Subcutaneous adipose tissue (tissue), 4 donors: Measurements from ENCODE around the gene CAPN15. TPM values are rescaled to one million over a fixed set of nuclear protein-coding genes. Genes with fewer than 3 reads are reported as not detected.

ENCODE experiments used
- total RNA-seq, 4 donors: library from RNA; depleted of rRNA; stranded (reverse); fragments of >200 nt; gene quantifications; one replicate each; pipeline ENCODE4 v1.1.0, GENCODE V29; 2016
- TF ChIP-seq, protein P1 (sequence below): fragments of 450-650 bp; IDR thresholded peaks from one replicate; pipeline ENCODE4 v1.5.1; 2016; ENCODE audit warnings: low read depth, mild to moderate bottlenecking, control low read depth, antibody characterized with exemption, moderate library complexity

CAPN15 gene
- total RNA-seq, 4 donors from 2014 or later, result 7.6 to 30.0 (median 13.3) TPM

DNA sequence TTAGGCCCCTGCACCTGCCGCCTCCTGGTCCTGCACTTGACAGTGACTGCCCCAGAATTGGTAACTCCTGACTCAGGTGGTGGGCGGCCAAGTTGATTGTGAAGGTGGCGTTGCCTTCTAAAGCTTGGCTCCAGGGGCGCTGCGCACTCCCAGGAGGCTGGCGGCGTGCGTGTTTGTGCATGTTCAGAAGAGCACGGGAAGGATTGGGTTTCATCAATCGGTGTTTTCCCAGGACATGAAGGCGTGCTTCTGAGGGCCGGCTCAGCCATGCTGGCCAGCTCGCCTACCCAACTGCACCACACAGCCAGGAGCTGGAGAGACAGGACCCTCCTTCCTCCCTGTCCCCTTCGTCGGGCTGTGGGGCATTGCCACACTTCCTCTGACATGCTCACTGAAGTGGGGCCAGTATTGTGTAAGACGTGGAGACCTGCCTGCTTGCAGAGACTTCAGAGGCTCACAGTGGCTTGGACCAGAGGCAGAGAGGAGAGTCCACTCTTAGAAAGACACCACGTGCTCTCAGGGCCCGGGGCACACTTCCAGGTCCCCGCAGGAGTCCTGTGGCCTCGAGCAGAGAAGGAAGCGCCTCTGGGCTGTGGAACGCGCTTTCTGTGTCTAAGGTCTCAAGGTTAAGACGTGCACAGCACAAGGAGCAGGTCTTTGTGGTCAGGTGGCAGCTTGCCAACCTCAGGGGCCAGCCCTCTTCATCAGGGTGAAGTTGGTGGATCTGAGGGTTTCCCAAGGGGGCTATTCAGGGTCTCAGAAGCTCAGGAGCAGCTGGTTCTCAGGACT lies 65.2 kb downstream of the CAPN15 start:
- TF ChIP-seq, protein P1, sequence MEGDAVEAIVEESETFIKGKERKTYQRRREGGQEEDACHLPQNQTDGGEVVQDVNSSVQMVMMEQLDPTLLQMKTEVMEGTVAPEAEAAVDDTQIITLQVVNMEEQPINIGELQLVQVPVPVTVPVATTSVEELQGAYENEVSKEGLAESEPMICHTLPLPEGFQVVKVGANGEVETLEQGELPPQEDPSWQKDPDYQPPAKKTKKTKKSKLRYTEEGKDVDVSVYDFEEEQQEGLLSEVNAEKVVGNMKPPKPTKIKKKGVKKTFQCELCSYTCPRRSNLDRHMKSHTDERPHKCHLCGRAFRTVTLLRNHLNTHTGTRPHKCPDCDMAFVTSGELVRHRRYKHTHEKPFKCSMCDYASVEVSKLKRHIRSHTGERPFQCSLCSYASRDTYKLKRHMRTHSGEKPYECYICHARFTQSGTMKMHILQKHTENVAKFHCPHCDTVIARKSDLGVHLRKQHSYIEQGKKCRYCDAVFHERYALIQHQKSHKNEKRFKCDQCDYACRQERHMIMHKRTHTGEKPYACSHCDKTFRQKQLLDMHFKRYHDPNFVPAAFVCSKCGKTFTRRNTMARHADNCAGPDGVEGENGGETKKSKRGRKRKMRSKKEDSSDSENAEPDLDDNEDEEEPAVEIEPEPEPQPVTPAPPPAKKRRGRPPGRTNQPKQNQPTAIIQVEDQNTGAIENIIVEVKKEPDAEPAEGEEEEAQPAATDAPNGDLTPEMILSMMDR, result no peak

DNA sequence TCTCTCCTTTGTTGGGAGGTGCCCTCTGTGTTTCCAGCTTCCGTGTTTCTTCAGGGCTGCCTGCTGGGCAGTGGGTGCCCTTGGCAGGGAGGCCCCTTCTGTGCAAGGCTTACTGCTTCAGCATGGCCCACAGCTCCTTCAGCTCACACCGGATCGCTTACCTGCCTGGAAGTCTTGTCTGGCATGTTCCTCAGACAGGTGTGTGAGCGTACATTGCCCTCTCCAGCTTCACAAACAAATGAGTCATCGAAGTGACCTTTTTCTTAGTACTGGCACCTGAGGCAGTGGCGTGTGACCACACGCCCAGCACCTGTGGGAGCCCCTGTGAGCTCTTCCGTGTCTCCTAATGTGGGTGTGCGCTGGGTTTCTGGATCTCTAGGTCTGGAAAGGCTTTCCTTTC lies 65.9 kb downstream of the CAPN15 start:
- TF ChIP-seq, protein P1, result no peak

DNA sequence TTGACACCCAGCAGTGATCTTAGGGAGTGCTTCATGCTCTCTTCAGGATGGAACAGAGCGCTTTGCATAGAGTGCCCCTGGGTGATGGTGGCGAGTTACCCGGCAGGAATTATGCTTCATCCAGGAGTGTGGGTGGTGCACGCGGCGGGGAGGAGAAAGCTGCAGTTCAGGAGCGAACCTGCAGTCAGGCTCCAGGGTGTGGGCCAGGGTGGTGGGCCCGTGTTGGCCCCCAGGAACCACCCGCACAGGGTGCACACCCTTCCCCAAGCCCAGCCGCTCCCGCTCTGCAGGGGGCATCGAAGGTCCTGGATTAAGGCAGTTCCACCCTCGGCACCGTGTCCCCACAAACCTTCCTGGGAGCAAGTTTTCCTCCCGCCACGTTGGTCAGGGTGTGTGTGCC lies 66.3 kb downstream of the CAPN15 start:
- TF ChIP-seq, protein P1, result no peak

DNA sequence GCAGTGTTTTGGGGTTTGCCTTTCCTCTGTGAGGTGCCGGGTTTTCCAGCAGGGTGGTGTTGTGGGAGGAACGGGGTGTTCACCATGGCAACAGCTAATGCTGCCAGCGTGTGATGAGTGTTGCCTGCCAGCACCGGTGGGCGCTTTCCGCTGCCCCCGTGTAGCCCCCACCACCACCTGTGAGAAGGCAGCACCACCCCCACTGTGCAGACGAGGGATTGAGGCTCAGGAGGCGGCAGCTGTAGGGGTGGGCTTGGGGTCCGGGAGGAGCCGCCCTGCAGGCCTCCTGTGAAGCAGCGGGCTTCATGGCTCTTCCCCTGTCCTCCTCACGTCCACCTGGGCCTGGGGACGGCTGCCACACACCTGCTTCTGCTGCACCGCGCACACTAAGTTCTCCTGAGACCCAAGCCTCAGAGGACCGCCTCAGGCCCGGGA lies 67.6 kb downstream of the CAPN15 start:
- TF ChIP-seq, protein P1, result no peak

DNA sequence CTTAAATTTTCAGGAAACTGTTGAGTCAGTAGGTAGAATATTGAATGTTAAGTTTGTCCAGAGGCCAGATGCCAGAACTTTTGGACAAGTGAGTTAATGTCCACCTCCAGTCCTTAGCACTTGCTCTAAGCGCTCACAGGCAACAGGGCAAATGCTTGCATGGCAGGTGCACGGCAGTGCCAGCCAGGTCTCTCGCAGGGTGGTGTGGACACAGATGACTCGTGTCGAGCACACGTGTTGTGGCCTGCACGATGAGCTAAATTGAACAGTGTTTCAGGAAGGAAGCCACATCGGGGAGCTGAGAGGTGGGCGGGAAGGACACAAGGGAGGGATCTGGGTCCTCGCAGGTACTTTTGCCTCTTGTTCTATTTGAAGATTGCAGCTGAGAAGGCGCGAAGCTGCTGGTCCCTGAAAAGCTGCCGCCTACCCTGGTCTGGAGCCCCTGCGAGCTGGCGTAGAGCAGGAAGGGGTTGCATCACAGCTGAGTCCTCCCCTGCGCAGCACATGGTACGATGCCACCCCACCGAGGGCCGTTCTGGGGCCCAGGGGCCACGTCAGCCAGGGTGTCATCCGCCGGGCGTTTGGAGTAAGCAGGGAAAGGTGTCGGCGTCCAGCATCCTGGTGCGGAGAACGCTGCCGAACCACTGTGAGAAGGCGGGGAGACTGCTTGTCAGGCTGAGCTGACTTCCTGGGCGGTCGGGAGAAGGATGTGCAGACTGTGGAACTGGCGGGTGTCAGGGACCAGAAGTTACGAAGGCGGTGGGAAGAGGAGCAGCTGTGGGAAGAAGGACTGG lies 68.6 kb downstream of the CAPN15 start:
- TF ChIP-seq, protein P1, result no peak

DNA sequence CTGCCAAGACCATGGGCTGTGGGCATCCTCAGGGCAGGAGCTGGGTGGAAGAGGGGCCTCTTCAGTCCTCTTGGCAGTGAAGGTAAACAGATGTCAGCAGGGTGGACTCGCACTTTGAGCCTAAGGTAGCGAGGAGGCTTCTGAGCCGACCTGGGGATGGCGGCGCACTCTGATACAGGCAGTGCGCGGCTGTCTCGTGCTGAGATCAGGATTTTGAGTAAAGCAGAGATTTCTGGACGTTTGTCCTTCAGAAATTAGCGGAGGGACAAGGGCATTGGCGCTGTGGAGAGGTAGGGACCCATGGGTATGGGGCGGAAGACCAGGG lies 69.2 kb downstream of the CAPN15 start:
- TF ChIP-seq, protein P1, result no peak

DNA sequence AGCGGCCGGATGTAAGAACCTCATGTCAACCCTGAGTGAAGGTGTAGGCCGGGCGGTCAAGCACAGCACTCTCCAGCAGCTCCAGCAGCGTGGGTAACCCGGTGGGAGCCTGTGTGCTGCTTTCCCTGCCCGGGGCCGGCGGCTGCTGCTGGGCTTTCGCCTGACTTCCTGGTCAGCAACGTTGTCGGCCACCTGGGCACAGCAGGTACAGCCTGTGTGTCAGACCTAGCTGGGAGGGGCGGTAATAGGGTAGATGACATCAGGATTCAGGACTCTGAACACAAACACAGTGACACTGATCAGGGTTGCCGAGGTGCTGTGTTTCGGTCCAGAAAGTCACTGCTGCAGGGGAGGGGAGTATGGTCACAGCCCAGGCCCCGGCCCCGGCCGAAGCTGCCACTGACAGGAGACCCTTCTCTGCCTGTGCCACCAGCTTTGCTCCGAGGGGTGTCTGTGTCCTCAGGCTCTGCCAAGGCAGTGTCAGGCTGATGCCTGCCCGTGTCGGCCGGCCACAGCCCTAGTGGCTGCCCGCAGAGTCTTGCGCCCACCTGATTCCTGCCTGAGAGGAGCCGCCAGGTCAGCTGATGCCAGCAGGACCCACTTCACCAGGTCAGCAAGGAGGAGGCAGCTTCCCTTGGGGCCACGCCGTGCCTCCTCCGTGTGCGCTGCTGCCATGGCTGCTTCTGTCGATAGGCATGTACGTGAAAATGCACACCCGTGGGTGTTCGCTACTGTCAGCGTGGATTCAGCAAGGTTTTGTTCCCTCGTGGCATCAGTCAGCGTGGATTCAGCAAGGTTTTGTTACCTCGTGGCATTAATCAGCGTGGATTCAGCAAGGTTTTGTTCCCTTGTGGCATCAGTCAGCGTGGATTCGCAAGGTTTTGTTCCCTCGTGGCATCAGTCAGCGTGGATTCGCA lies 71.6 kb downstream of the CAPN15 start:
- TF ChIP-seq, protein P1, result no peak
